Coronary artery (tissue), 2 donors: ENCODE data around the gene TNFSF15.

Source experiments
- DNase-seq: peaks from one replicate; pipeline ENCODE4 v3.0.0-alpha.2; 2017; ENCODE audit warnings: low spot score
- H3K27ac ChIP-seq, 2 donors: fragments of 200-600 bp; sonication (generic); one replicate each; pipeline ENCODE4 v1.5.1; 2016 to 2019
- H3K4me3 ChIP-seq: fragments of 200-600 bp; sonication (generic); 2 replicates; pipeline ENCODE4 v1.5.1; 2016; ENCODE audit warnings: mild to moderate bottlenecking, moderate library complexity
- TF ChIP-seq, protein P1 (sequence below): fragments of 200-600 bp; sonication (generic); IDR thresholded peaks from one replicate; pipeline ENCODE4 v1.5.1; 2019; ENCODE audit warnings: antibody characterized with exemption

Gene TNFSF15

DNA sequence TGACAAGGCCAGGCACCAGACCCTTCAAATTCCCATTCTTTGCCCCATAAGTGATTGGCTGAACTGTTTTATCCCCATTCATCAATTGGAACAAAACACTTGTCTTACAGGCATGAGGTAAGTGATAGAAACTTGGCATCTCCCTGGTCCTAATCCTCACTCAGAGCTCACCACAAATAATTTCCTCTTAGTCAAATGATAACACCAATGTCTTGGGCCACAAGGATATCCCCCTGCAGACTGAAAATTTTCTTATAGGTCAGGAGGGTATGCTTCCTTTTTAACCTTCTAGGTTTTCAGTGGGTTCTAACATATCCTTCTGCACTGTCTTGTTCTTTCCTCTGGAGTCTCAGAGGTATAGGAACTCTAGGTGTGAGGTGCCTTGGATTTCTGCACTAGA, 14.5 kb downstream of the TNFSF15 start:
- Histone ChIP-seq H3K4me3 (no peak overlapping the region), H3K27ac (no peak overlapping the region)
- TF ChIP-seq, protein P1, sequence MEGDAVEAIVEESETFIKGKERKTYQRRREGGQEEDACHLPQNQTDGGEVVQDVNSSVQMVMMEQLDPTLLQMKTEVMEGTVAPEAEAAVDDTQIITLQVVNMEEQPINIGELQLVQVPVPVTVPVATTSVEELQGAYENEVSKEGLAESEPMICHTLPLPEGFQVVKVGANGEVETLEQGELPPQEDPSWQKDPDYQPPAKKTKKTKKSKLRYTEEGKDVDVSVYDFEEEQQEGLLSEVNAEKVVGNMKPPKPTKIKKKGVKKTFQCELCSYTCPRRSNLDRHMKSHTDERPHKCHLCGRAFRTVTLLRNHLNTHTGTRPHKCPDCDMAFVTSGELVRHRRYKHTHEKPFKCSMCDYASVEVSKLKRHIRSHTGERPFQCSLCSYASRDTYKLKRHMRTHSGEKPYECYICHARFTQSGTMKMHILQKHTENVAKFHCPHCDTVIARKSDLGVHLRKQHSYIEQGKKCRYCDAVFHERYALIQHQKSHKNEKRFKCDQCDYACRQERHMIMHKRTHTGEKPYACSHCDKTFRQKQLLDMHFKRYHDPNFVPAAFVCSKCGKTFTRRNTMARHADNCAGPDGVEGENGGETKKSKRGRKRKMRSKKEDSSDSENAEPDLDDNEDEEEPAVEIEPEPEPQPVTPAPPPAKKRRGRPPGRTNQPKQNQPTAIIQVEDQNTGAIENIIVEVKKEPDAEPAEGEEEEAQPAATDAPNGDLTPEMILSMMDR, result no peak
- DNase-seq, result no peak

DNA sequence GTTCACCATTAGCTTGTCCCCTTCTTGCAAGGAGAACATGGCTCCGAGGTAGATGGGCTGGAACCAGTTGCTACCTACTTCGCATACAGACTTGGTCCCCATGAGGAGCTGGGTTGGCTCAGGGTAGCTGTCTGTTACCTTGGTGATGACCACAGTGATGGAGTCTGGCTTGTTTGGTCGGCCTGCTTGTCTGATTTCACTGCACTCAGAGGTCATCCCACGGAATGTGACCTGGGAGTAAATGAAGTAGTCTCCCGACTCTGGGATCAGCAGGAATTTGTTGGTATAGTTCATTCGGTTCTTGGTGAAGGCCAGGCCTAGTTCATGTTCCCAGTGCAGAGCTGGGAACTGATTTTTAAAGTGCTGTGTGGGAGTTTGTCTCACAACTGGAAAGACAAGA, 15.3 kb downstream of the TNFSF15 start:
- H3K4me3 ChIP-seq, result no peak overlapping the region
- no peak overlapping the region for H3K27ac ChIP-seq
- DNase-seq, result no peak
- TF ChIP-seq, protein P1, result no peak

DNA sequence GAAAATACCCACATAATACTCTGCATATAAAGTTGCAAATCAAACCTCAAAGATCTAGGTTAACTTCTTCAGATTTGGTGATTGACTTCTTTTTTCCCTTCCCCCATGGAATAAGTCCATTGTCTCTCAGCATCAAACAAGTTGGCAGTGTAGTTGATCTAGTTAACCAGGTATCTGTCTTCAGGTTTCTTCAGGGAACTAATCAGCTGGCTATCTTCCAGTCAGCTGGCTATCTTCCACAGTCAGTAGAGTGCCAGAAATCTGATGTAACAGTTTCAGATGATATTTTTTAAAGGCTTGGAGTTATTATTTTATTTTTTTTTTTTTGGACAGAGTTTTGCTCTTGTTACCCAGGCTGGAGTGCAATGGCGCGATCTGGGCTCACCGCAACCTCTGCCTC, 16.8 kb downstream of the TNFSF15 start:
- TF ChIP-seq, protein P1, result no peak
- no peak overlapping the region for H3K27ac ChIP-seq
- H3K4me3 ChIP-seq, result no peak overlapping the region
- DNase-seq, result no peak

GRCh38 chr9:114787781-114788498, 17.9 kb downstream of the TNFSF15 start:
- Histone ChIP-seq H3K27ac (no peak overlapping the region), H3K4me3 (no peak overlapping the region)
- TF ChIP-seq, protein P1, result no peak
- no peak for DNase-seq

- H3K27ac ChIP-seq, result no peak overlapping the region
- TF ChIP-seq, protein P1, result no peak
- H3K4me3 ChIP-seq, result no peak overlapping the region
- no peak for DNase-seq
Observed at GRCh38 chr9:114787214-114787613, 18.6 kb downstream of the TNFSF15 start.

DNA sequence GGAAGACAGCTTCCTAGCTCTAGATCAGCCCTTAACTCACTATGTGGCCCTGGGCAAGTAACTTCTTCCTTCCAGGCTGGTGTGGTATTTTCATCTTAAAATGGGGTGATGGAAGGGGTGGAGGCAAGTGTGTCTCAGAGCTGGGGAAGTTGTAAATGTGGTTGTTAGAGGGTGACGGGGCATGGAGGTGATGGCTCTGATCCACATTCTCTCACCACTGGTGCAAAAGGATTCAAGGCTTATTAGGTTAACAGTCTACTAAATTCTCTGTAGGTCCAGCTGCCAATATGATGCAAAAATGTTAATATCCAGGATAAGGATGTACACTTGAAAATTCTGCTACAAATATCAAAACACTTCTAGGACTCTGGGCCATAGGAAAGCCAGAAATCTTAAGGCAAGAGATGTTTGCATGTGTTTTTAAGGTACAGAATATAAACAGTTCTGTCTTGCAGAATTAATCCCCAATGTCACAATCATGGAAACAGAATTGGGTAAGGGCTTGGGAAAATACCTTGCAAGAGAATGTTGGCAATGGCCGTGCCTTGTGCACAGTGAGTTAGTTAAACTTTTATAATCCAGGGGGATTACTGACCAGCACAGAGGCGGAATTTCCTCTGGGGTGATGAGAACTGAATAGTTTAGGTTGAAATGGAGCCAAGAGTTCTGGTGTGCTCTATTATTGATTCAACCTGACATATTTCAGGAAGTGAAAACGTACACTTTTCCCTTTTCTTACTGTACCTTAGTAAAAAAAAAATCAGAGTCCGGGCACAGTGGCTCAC, 19.8 kb downstream of the TNFSF15 start:
- Histone ChIP-seq H3K27ac (no peak overlapping the region), H3K4me3 (no peak overlapping the region)
- TF ChIP-seq, protein P1, result no peak
- DNase-seq, result no peak
